HEK293 (cell line): ENCODE data around the gene MYO5B.

Experiments used
- CTCF ChIA-PET: fragments of 350-600 bp; formaldehyde crosslinking; extraction: SDS; loops from one replicate; lab custom pipeline; 2021; ENCODE audit warnings: antibody characterized with exemption; lab: Yijun Ruan, JAX
- POLR2A ChIA-PET: fragments of 300-600 bp; formaldehyde crosslinking; extraction: SDS; loops from one replicate; lab custom pipeline; 2020; ENCODE audit warnings: antibody characterized with exemption, inconsistent platforms; lab: Yijun Ruan, JAX
- H3K27ac ChIP-seq: fragments of 200-500 bp; sonication (Bioruptor generic); 2 replicates; pipeline ENCODE4 v1.5.1; 2014; ENCODE audit warnings: low read depth, low read length, control low read depth, inconsistent platforms; ENCODE audit errors: extremely low read depth
- H3K36me3 ChIP-seq, 2 experiments: fragments of 200-500 bp in 1 of 2; sonication (Bioruptor generic) in 1 of 2; 1 replicate in 1 of 2; 2 replicates in 1 of 2; pipeline ENCODE4 v1.5.1; 2014 to 2017; ENCODE audit warnings: inconsistent platforms in 2 of 2, low read length in 2 of 2; ENCODE audit not compliant: control insufficient read depth in 2 of 2, insufficient read depth in 1 of 2
- H3K4me1 ChIP-seq: fragments of 200-500 bp; sonication (Bioruptor generic); 2 replicates; pipeline ENCODE4 v1.5.1; 2014; ENCODE audit warnings: mild to moderate bottlenecking, low read length, inconsistent platforms; ENCODE audit not compliant: control insufficient read depth, insufficient read depth
- H3K4me3 ChIP-seq: 2 replicates; pipeline ENCODE4 v1.5.1; 2011; ENCODE audit warnings: low read depth, mild to moderate bottlenecking, control low read depth, low read length, moderate library complexity
- H3K9me3 ChIP-seq: fragments of 200-500 bp; sonication (Bioruptor generic); 2 replicates; pipeline ENCODE4 v1.5.1; 2014; ENCODE audit warnings: low read depth, low read length, inconsistent platforms; ENCODE audit not compliant: control insufficient read depth, insufficient read depth
- ZBTB20 ChIP-seq: fragments of 450-650 bp; formaldehyde crosslinking; IDR thresholded peaks from 2 replicates; pipeline ENCODE4 v1.5.1; 2016; ENCODE audit warnings: missing biosample characterization, missing genetic modification characterization
- ZNF501 ChIP-seq: fragments of 450-650 bp; formaldehyde crosslinking; IDR thresholded peaks from 2 replicates; pipeline ENCODE4 v1.5.1; 2016; ENCODE audit warnings: missing biosample characterization, missing genetic modification characterization
- ZNF623 ChIP-seq: fragments of 450-650 bp; formaldehyde crosslinking; IDR thresholded peaks from 2 replicates; pipeline ENCODE4 v1.5.1; 2016; ENCODE audit warnings: missing biosample characterization, missing genetic modification characterization
- ZNF660 ChIP-seq: fragments of 450-650 bp; IDR thresholded peaks from 2 replicates; pipeline ENCODE4 v1.5.1; 2018; ENCODE audit warnings: missing biosample characterization, mild to moderate bottlenecking, missing genetic modification characterization
- TF ChIP-seq, protein P1 (sequence below): fragments of 450-650 bp; formaldehyde crosslinking; IDR thresholded peaks from 2 replicates; pipeline ENCODE4 v1.5.1; 2017; ENCODE audit warnings: missing biosample characterization, missing genetic modification characterization
- TF ChIP-seq, protein P2 (sequence below): fragments of 450-650 bp; formaldehyde crosslinking; IDR thresholded peaks from 2 replicates; pipeline ENCODE4 v1.5.1; 2016; ENCODE audit warnings: missing biosample characterization, missing genetic modification characterization
- TF ChIP-seq, protein P3 (sequence below): fragments of 450-650 bp; IDR thresholded peaks from 2 replicates; pipeline ENCODE4 v1.5.1; 2018; ENCODE audit warnings: missing biosample characterization, mild to moderate bottlenecking, missing genetic modification characterization
- TF ChIP-seq, protein P4 (sequence below): fragments of 450-650 bp; formaldehyde crosslinking; IDR thresholded peaks from 2 replicates; pipeline ENCODE4 v1.5.1; 2016; ENCODE audit warnings: missing biosample characterization, missing genetic modification characterization
- TF ChIP-seq, protein P5 (sequence below): fragments of 450-650 bp; formaldehyde crosslinking; IDR thresholded peaks from 2 replicates; pipeline ENCODE4 v1.5.1; 2016; ENCODE audit warnings: missing biosample characterization, missing genetic modification characterization, low read depth
- TF ChIP-seq, protein P6 (sequence below): fragments of 450-650 bp; formaldehyde crosslinking; IDR thresholded peaks from 2 replicates; pipeline ENCODE4 v1.5.1; 2016; ENCODE audit warnings: missing biosample characterization, missing genetic modification characterization
- TF ChIP-seq, protein P7 (sequence below): fragments of 450-650 bp; formaldehyde crosslinking; IDR thresholded peaks from 2 replicates; pipeline ENCODE4 v1.5.1; 2016; ENCODE audit warnings: missing biosample characterization, missing genetic modification characterization, low read depth

Gene MYO5B

DNA sequence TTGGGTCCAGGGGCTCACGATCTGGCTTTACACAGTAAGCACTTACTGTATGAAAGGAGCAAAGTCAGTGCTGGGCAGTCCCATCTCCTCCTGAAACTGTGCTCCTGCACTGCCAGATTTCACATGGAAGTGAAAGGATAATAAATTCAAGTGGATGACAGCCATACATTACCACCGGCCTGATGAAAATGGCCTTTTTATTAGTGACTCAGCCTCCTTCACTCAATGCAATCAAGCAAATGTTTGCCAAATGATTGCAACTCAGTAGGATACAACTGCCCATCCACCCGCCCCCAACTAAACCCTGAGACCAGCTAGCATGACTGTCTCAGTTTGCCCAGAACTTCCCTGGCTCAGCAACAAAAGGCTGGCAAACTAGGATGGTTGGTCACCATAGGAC is 77.1 kb downstream of the MYO5B start (continued):
- TF ChIP-seq, protein P1, sequence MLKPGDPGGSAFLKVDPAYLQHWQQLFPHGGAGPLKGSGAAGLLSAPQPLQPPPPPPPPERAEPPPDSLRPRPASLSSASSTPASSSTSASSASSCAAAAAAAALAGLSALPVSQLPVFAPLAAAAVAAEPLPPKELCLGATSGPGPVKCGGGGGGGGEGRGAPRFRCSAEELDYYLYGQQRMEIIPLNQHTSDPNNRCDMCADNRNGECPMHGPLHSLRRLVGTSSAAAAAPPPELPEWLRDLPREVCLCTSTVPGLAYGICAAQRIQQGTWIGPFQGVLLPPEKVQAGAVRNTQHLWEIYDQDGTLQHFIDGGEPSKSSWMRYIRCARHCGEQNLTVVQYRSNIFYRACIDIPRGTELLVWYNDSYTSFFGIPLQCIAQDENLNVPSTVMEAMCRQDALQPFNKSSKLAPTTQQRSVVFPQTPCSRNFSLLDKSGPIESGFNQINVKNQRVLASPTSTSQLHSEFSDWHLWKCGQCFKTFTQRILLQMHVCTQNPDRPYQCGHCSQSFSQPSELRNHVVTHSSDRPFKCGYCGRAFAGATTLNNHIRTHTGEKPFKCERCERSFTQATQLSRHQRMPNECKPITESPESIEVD, result 0 out of 2 replicates have a peak, but pooled peaks have one; percentile 15
- TF ChIP-seq, protein P2, sequence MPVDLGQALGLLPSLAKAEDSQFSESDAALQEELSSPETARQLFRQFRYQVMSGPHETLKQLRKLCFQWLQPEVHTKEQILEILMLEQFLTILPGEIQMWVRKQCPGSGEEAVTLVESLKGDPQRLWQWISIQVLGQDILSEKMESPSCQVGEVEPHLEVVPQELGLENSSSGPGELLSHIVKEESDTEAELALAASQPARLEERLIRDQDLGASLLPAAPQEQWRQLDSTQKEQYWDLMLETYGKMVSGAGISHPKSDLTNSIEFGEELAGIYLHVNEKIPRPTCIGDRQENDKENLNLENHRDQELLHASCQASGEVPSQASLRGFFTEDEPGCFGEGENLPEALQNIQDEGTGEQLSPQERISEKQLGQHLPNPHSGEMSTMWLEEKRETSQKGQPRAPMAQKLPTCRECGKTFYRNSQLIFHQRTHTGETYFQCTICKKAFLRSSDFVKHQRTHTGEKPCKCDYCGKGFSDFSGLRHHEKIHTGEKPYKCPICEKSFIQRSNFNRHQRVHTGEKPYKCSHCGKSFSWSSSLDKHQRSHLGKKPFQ (tag by site-specific recombination), result no peak
- TF ChIP-seq, protein P3, sequence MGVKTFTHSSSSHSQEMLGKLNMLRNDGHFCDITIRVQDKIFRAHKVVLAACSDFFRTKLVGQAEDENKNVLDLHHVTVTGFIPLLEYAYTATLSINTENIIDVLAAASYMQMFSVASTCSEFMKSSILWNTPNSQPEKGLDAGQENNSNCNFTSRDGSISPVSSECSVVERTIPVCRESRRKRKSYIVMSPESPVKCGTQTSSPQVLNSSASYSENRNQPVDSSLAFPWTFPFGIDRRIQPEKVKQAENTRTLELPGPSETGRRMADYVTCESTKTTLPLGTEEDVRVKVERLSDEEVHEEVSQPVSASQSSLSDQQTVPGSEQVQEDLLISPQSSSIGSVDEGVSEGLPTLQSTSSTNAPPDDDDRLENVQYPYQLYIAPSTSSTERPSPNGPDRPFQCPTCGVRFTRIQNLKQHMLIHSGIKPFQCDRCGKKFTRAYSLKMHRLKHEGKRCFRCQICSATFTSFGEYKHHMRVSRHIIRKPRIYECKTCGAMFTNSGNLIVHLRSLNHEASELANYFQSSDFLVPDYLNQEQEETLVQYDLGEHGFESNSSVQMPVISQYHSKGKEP (tag by site-specific recombination), result peak; percentile 71
- TF ChIP-seq ZNF623 (tag by site-specific recombination), result no peak

DNA sequence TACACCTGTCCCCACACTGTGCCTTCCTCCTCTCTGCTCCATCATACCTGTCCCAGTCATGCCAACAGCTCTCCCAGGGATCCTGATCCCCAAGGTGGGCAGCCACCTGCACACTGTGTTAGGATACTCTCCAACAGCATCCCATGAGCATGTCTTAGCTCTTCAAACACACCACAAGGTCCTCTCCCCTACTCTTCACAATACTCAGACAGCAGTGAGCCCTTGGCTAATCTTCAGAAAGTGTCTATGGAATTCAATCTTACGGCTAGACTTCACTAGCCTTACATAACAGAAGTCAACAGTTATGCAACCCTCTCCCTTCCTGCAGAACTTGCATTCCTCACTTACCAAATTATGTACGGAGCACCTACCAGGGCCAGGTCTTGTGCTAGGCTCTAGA is 79.9 kb downstream of the MYO5B start:
- Histone ChIP-seq H3K36me3 (no peaks in the 10 kb centered on the region), H3K27ac (no peak overlapping the region), H3K4me3 (no peak overlapping the region), H3K9me3 (no peaks in the 10 kb centered on the region), H3K4me1 (peaks cover 18% of the 10 kb centered on the region)
- CTCF ChIA-PET, result interaction anchor here (0.6 to 1.2 kb wide), 3 partner anchors 72 to 92 kb away, joined by 3 to 5 read pairs (median 4); no protein-coding TSS in a partner anchor
- POLR2A ChIA-PET, result interaction anchor here (0.7 kb wide), 1 partner anchor 415 kb away, joined by 3 read pairs; no protein-coding TSS in a partner anchor
- TF ChIP-seq, protein P4, sequence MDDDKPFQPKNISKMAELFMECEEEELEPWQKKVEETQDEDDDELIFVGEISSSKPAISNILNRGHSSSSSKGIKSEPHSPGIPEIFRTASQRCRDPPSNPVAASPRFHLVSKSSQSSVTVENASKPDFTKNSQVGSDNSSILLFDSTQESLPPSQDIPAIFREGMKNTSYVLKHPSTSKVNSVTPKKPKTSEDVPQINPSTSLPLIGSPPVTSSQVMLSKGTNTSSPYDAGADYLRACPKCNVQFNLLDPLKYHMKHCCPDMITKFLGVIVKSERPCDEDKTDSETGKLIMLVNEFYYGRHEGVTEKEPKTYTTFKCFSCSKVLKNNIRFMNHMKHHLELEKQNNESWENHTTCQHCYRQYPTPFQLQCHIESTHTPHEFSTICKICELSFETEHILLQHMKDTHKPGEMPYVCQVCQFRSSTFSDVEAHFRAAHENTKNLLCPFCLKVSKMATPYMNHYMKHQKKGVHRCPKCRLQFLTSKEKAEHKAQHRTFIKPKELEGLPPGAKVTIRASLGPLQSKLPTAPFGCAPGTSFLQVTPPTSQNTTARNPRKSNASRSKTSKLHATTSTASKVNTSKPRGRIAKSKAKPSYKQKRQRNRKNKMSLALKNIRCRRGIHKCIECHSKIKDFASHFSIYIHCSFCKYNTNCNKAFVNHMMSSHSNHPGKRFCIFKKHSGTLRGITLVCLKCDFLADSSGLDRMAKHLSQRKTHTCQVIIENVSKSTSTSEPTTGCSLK (tag by site-specific recombination), result no peak
- TF ChIP-seq, protein P5, sequence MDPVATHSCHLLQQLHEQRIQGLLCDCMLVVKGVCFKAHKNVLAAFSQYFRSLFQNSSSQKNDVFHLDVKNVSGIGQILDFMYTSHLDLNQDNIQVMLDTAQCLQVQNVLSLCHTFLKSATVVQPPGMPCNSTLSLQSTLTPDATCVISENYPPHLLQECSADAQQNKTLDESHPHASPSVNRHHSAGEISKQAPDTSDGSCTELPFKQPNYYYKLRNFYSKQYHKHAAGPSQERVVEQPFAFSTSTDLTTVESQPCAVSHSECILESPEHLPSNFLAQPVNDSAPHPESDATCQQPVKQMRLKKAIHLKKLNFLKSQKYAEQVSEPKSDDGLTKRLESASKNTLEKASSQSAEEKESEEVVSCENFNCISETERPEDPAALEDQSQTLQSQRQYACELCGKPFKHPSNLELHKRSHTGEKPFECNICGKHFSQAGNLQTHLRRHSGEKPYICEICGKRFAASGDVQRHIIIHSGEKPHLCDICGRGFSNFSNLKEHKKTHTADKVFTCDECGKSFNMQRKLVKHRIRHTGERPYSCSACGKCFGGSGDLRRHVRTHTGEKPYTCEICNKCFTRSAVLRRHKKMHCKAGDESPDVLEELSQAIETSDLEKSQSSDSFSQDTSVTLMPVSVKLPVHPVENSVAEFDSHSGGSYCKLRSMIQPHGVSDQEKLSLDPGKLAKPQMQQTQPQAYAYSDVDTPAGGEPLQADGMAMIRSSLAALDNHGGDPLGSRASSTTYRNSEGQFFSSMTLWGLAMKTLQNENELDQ (tag by site-specific recombination), result no peak
- TF ChIP-seq ZBTB20 (tag by site-specific recombination), result no peak
- TF ChIP-seq, protein P6, sequence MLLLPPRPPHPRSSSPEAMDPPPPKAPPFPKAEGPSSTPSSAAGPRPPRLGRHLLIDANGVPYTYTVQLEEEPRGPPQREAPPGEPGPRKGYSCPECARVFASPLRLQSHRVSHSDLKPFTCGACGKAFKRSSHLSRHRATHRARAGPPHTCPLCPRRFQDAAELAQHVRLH (tag by site-specific recombination), result no peak
- TF ChIP-seq ZNF501 (tag by site-specific recombination), result no peak

DNA sequence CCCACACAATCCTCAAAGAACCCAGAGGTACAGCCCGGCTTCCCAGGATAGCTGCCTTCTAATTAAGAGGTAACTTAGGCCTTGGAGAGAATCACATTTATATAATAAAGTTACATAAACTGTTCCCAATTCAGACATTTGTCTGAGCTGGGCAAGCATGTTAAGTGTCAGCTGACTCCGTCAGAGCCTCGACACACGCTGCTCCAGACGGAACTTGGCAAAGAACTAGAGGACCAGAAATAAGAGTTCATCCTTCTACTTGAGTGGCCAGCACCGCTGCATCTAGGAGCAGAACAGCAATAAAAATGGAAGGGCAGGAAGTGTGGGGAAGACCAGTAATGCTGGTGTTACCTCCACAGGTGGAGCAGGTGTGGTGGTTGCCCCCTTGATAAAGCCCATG is 80.5 kb downstream of the MYO5B start:
- no peaks in the 10 kb centered on the region for H3K36me3 ChIP-seq
- peaks cover 18% of the 10 kb centered on the region for H3K4me1 ChIP-seq
- TF ChIP-seq ZNF660 (tag by site-specific recombination), result no peak
- TF ChIP-seq, protein P7, sequence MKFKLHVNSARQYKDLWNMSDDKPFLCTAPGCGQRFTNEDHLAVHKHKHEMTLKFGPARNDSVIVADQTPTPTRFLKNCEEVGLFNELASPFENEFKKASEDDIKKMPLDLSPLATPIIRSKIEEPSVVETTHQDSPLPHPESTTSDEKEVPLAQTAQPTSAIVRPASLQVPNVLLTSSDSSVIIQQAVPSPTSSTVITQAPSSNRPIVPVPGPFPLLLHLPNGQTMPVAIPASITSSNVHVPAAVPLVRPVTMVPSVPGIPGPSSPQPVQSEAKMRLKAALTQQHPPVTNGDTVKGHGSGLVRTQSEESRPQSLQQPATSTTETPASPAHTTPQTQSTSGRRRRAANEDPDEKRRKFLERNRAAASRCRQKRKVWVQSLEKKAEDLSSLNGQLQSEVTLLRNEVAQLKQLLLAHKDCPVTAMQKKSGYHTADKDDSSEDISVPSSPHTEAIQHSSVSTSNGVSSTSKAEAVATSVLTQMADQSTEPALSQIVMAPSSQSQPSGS (tag by site-specific recombination), result no peak
- no peak overlapping the region for H3K27ac ChIP-seq
- CTCF ChIA-PET, result interaction anchor here (1.0 to 1.2 kb wide), 2 partner anchors 90 to 93 kb away, joined by 3 to 5 read pairs; no protein-coding TSS in a partner anchor
- POLR2A ChIA-PET, result no interaction called here
- no peak overlapping the region for H3K4me3 ChIP-seq
- H3K9me3 ChIP-seq, result no peaks in the 10 kb centered on the region
